ENCODE results near the gene SWT1.

Gene SWT1

DNA sequence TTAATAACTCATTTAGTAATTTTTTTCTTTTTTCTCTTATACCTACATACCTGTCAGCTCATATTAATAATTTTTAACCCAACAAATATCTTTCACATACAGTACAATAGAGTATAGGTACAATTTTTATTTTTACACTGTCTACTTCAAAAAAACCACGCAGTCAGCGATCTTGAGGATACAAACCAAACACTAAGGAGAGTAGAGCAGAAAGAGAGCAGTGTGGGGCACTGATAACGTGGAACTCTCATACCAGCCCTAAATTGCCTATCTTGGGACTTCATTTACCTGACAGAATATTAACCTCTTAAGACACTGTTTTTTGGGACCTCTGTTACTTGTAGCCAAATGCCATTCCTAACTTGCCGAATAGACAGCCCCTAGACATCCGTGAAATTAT lies 5.8 kb upstream of the SWT1 start:
- no peak for TF ChIP-seq EZH2 (IDR thresholded peaks at IDR 0.05; ENCODE audit: borderline replicate concordance, low read depth, low read length, severe bottlenecking)
- TF ChIP-seq, protein P1, sequence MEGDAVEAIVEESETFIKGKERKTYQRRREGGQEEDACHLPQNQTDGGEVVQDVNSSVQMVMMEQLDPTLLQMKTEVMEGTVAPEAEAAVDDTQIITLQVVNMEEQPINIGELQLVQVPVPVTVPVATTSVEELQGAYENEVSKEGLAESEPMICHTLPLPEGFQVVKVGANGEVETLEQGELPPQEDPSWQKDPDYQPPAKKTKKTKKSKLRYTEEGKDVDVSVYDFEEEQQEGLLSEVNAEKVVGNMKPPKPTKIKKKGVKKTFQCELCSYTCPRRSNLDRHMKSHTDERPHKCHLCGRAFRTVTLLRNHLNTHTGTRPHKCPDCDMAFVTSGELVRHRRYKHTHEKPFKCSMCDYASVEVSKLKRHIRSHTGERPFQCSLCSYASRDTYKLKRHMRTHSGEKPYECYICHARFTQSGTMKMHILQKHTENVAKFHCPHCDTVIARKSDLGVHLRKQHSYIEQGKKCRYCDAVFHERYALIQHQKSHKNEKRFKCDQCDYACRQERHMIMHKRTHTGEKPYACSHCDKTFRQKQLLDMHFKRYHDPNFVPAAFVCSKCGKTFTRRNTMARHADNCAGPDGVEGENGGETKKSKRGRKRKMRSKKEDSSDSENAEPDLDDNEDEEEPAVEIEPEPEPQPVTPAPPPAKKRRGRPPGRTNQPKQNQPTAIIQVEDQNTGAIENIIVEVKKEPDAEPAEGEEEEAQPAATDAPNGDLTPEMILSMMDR (IDR thresholded peaks at IDR 0.05; ENCODE audit: borderline replicate concordance, extremely low read depth, low read length, poor library complexity, severe bottlenecking), result no peak
- H3K36me3 ChIP-seq (ENCODE audit: insufficient read depth, low read length), result peaks cover 31% of the 10 kb centered on the region
- H3K27ac ChIP-seq (ENCODE audit: low read length), result no peak overlapping the region
- H3K9me3 ChIP-seq (ENCODE audit: insufficient read depth, low read length, severe bottlenecking), result no peaks in the 10 kb centered on the region
- H3K4me1 ChIP-seq (ENCODE audit: insufficient read depth, low read length), result peaks cover 16% of the 10 kb centered on the region
- H2AFZ ChIP-seq (ENCODE audit: low read depth, low read length), result no peak overlapping the region
- no peaks in the 10 kb centered on the region for H4K20me1 ChIP-seq (ENCODE audit: insufficient read depth, low read length)
- peaks cover 14% of the 10 kb centered on the region for H3K79me2 ChIP-seq (ENCODE audit: insufficient read depth, low read length)
- no peak overlapping the region for H3K4me2 ChIP-seq (ENCODE audit: insufficient read depth, low read length)
- H3K27me3 ChIP-seq (ENCODE audit: insufficient read depth, low read length, poor library complexity), result no peaks in the 10 kb centered on the region
- no peak overlapping the region for H3K9ac ChIP-seq (ENCODE audit: low read depth, low read length)
- ATAC-seq (ENCODE audit: insufficient read depth, low read depth) (no peak), DNase-seq (no peak)
- no peak overlapping the region for H3K4me3 ChIP-seq (ENCODE audit: low read depth in 1 of 2, low read length in 2 of 2)

DNA sequence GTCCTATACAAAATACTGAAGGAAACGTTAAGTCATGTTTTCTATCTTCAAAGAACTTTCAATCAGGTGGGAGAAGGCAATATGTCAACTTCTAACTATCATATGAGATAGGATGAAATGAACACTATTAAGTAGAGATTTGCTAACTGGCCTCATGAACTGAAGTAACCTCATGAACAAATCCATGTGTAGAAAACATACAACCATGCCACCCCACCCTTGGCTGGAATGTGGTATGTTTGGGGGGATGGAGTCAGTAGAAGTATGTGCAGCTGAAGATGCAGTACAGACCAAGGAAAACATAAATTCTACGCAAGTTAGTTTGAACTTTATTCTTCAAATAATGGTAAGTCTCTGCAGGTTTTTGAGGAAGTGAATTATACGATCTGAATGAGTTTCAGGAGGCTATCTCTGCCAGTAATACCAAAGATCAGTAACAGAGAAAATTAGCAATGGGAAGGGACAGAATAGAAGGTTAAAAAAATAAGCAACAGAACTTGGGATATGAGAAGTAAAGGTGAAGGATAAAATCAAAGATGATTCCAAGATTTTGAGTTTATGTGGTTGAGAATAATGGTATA lies 4.7 kb upstream of the SWT1 start:
- Histone ChIP-seq H2AFZ (ENCODE audit: low read depth, low read length) (no peak overlapping the region), H3K4me1 (ENCODE audit: insufficient read depth, low read length) (peaks cover 16% of the 10 kb centered on the region), H3K36me3 (ENCODE audit: insufficient read depth, low read length) (peaks cover 28% of the 10 kb centered on the region), H3K4me3 (ENCODE audit: low read depth in 1 of 2, low read length in 2 of 2) (no peak overlapping the region), H3K79me2 (ENCODE audit: insufficient read depth, low read length) (peaks cover 18% of the 10 kb centered on the region), H4K20me1 (ENCODE audit: insufficient read depth, low read length) (no peaks in the 10 kb centered on the region), H3K9ac (ENCODE audit: low read depth, low read length) (no peak overlapping the region), H3K4me2 (ENCODE audit: insufficient read depth, low read length) (no peak overlapping the region), H3K9me3 (ENCODE audit: insufficient read depth, low read length, severe bottlenecking) (no peaks in the 10 kb centered on the region), H3K27me3 (ENCODE audit: insufficient read depth, low read length, poor library complexity) (no peaks in the 10 kb centered on the region), H3K27ac (ENCODE audit: low read length) (no peak overlapping the region)
- ATAC-seq (ENCODE audit: insufficient read depth, low read depth) (no peak), DNase-seq (no peak)
- no peak for TF ChIP-seq EZH2 (IDR thresholded peaks at IDR 0.05; ENCODE audit: borderline replicate concordance, low read depth, low read length, severe bottlenecking)
- TF ChIP-seq, protein P1 (IDR thresholded peaks at IDR 0.05; ENCODE audit: borderline replicate concordance, extremely low read depth, low read length, poor library complexity, severe bottlenecking), result no peak

DNA sequence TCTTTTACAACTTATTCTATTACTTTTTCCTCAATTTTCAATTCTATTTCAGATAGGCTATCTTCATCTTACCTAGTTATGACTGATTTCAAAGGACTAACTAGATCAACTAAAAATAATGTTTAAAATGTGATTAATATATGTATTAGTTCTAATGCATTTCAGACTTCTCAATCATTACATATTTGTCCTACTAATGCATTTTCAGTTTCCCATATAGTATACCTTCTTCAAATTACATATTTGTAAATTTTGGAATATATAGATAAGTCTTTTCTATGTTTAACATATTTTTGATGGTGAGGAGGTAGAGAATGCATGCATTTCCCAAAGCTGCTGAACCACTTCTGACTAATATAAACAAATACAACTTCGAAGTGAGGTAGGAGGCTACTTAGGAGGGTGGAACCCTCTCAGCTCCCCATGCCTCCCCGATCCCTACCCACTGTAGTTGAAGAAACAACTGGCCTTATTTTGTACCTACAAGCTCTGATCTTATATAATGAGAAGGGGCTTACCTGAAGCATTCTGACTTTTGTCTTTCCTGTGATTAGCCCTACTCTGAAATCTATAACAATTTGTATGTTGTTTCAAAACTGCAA lies 2.0 kb upstream of the SWT1 start:
- H3K4me1 ChIP-seq (ENCODE audit: insufficient read depth, low read length), result peaks cover 27% of the 10 kb centered on the region
- H3K4me3 ChIP-seq (ENCODE audit: low read depth in 1 of 2, low read length in 2 of 2), result peak overlapping the region in 1 of 2 experiments; percentile 86; a peak in 2 of 4 replicates
- H3K27me3 ChIP-seq (ENCODE audit: insufficient read depth, low read length, poor library complexity), result no peaks in the 10 kb centered on the region
- peaks cover 5% of the 10 kb centered on the region for H3K36me3 ChIP-seq (ENCODE audit: insufficient read depth, low read length)
- ATAC-seq (ENCODE audit: insufficient read depth, low read depth) (no peak), DNase-seq (no peak)
- H3K27ac ChIP-seq (ENCODE audit: low read length), result no peak overlapping the region
- peak overlapping the region; percentile 76; the same call in 1 of the 2 replicates for H3K9ac ChIP-seq (ENCODE audit: low read depth, low read length)
- peak overlapping the region; percentile 85 for H3K4me2 ChIP-seq (ENCODE audit: insufficient read depth, low read length)
- H2AFZ ChIP-seq (ENCODE audit: low read depth, low read length), result no peak overlapping the region
- H4K20me1 ChIP-seq (ENCODE audit: insufficient read depth, low read length), result no peaks in the 10 kb centered on the region
- H3K9me3 ChIP-seq (ENCODE audit: insufficient read depth, low read length, severe bottlenecking), result no peaks in the 10 kb centered on the region
- TF ChIP-seq, protein P1 (IDR thresholded peaks at IDR 0.05; ENCODE audit: borderline replicate concordance, extremely low read depth, low read length, poor library complexity, severe bottlenecking), result no peak
- no peak for TF ChIP-seq EZH2 (IDR thresholded peaks at IDR 0.05; ENCODE audit: borderline replicate concordance, low read depth, low read length, severe bottlenecking)
- peaks cover 18% of the 10 kb centered on the region for H3K79me2 ChIP-seq (ENCODE audit: insufficient read depth, low read length)
